MM.1S (cell line): ENCODE results near the gene SNRNP48.
A peak's percentile ranks its signal among the peaks of the same experiment; 100 is the strongest.

Experiments used
- DNase-seq: peaks from one replicate; pipeline ENCODE4 v3.0.0-alpha.2; 2015
- H2AFZ ChIP-seq: fragments of 300-600 bp; sonication (generic); 2 replicates; pipeline ENCODE4 v1.6.0; 2016; ENCODE audit warnings: antibody characterized with exemption, low read length
- H3F3A ChIP-seq: fragments of 300-600 bp; sonication (generic); 2 replicates; pipeline ENCODE4 v1.6.1; 2016; ENCODE audit warnings: mild to moderate bottlenecking, antibody characterized with exemption, low read length, moderate library complexity, mixed read lengths; ENCODE audit not compliant: insufficient read depth
- H3K27ac ChIP-seq: fragments of 300-600 bp; sonication (generic); 2 replicates; pipeline ENCODE4 v1.5.1; 2016; ENCODE audit warnings: mild to moderate bottlenecking, low read length
- H3K27me3 ChIP-seq: fragments of 300-600 bp; sonication (generic); replicated peaks from 2 replicates; pipeline ENCODE4 v1.6.0; 2016; ENCODE audit warnings: low read length; ENCODE audit not compliant: insufficient read depth
- H3K36me3 ChIP-seq: fragments of 300-600 bp; sonication (generic); replicated peaks from 2 replicates; pipeline ENCODE4 v1.6.1; 2016; ENCODE audit warnings: mild to moderate bottlenecking, low read length, mixed read lengths; ENCODE audit not compliant: insufficient read depth
- H3K4me1 ChIP-seq: fragments of 300-600 bp; sonication (generic); 2 replicates; pipeline ENCODE4 v1.6.1; 2016; ENCODE audit warnings: low read length, mixed read lengths
- H3K4me2 ChIP-seq: fragments of 300-600 bp; sonication (generic); 2 replicates; pipeline ENCODE4 v1.6.0; 2016; ENCODE audit warnings: low read depth, low read length
- H3K4me3 ChIP-seq: fragments of 300-600 bp; sonication (generic); 2 replicates; pipeline ENCODE4 v1.5.1; 2016; ENCODE audit warnings: low read length, mixed read lengths
- H3K79me2 ChIP-seq: fragments of 300-600 bp; sonication (generic); 2 replicates; pipeline ENCODE4 v1.6.1; 2016; ENCODE audit warnings: mixed run types, low read length, mixed read lengths
- H3K9ac ChIP-seq: fragments of 300-600 bp; sonication (generic); 2 replicates; pipeline ENCODE4 v1.6.1; 2016; ENCODE audit warnings: low read length, mixed read lengths
- H3K9me2 ChIP-seq: fragments of 300-600 bp; sonication (generic); replicated peaks from 2 replicates; pipeline ENCODE4 v1.6.1; 2016; ENCODE audit warnings: mild to moderate bottlenecking, low read length, mixed read lengths; ENCODE audit not compliant: insufficient read depth
- H3K9me3 ChIP-seq: fragments of 300-600 bp; sonication (generic); replicated peaks from 2 replicates; pipeline ENCODE4 v1.6.1; 2016; ENCODE audit warnings: mild to moderate bottlenecking, low read length, mixed read lengths; ENCODE audit not compliant: insufficient read depth
- H4K20me1 ChIP-seq: fragments of 300-600 bp; sonication (generic); 2 replicates; pipeline ENCODE4 v1.6.1; 2016; ENCODE audit warnings: mild to moderate bottlenecking, low read length, moderate library complexity, mixed read lengths; ENCODE audit not compliant: insufficient read depth
- EZH2 ChIP-seq: fragments of 300-600 bp; sonication (generic); optimal IDR thresholded peaks from 2 replicates; pipeline ENCODE3; 2017; ENCODE audit warnings: low read depth, mild to moderate bottlenecking, antibody characterized with exemption, low read length, mixed read lengths
- EZH2phosphoT487 ChIP-seq: fragments of 300-600 bp; sonication (generic); IDR thresholded peaks from 2 replicates; pipeline ENCODE4 v1.6.1; 2018; ENCODE audit warnings: antibody characterized with exemption, low read length
- TF ChIP-seq, protein P1 (sequence below): fragments of 300-600 bp; sonication (generic); IDR thresholded peaks from 2 replicates; pipeline ENCODE4 v1.5.1; 2016; ENCODE audit warnings: antibody characterized with exemption, low read length, mixed read lengths

Gene SNRNP48

GRCh38 chr6:7590918-7591302 is 912 bp downstream of the SNRNP48 start:
- Histone ChIP-seq H4K20me1 (no peaks in the 10 kb centered on the region), H3K36me3 (peaks cover 11% of the 10 kb centered on the region; the same call in 1 of the 2 replicates), H3K4me3 (peak overlapping the region; percentile 92), H3K4me1 (peaks cover 5% of the 10 kb centered on the region; the same call in 1 of the 2 replicates), H3F3A (no peaks in the 10 kb centered on the region), H3K79me2 (peaks cover 32% of the 10 kb centered on the region), H3K9me2 (no peaks in the 10 kb centered on the region), H2AFZ (no peak overlapping the region), H3K9me3 (no peaks in the 10 kb centered on the region), H3K27me3 (no peaks in the 10 kb centered on the region), H3K27ac (no peak overlapping the region), H3K4me2 (peak overlapping the region; percentile 64; the same call in 1 of the 2 replicates), H3K9ac (peak overlapping the region; percentile 72; the same call in 1 of the 2 replicates)
- no peak for TF ChIP-seq EZH2
- no peak for TF ChIP-seq EZH2phosphoT487
- TF ChIP-seq, protein P1, sequence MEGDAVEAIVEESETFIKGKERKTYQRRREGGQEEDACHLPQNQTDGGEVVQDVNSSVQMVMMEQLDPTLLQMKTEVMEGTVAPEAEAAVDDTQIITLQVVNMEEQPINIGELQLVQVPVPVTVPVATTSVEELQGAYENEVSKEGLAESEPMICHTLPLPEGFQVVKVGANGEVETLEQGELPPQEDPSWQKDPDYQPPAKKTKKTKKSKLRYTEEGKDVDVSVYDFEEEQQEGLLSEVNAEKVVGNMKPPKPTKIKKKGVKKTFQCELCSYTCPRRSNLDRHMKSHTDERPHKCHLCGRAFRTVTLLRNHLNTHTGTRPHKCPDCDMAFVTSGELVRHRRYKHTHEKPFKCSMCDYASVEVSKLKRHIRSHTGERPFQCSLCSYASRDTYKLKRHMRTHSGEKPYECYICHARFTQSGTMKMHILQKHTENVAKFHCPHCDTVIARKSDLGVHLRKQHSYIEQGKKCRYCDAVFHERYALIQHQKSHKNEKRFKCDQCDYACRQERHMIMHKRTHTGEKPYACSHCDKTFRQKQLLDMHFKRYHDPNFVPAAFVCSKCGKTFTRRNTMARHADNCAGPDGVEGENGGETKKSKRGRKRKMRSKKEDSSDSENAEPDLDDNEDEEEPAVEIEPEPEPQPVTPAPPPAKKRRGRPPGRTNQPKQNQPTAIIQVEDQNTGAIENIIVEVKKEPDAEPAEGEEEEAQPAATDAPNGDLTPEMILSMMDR, result no peak
- DNase-seq, result no peak

- no peaks in the 10 kb centered on the region for H3F3A ChIP-seq
- H3K4me3 ChIP-seq, result no peak overlapping the region
- H3K9me2 ChIP-seq, result no peaks in the 10 kb centered on the region
- H3K9me3 ChIP-seq, result no peaks in the 10 kb centered on the region
- H4K20me1 ChIP-seq, result no peaks in the 10 kb centered on the region
- H2AFZ ChIP-seq, result no peak overlapping the region
- H3K4me2 ChIP-seq, result peak overlapping the region; percentile 64; the same call in 1 of the 2 replicates
- peaks cover 5% of the 10 kb centered on the region; the same call in 1 of the 2 replicates for H3K4me1 ChIP-seq
- H3K79me2 ChIP-seq, result peaks cover 32% of the 10 kb centered on the region
- H3K9ac ChIP-seq, result no peak overlapping the region
- H3K36me3 ChIP-seq, result peaks cover 11% of the 10 kb centered on the region; the same call in 1 of the 2 replicates
- DNase-seq, result no peak
- TF ChIP-seq EZH2phosphoT487, result no peak
- TF ChIP-seq EZH2, result no peak
- TF ChIP-seq, protein P1, result no peak
- H3K27me3 ChIP-seq, result no peaks in the 10 kb centered on the region
- H3K27ac ChIP-seq, result no peak overlapping the region
These were observed 1.8 kb downstream of the SNRNP48 start for GRCh38 chr6:7591770-7592169.

- no peak overlapping the region for H2AFZ ChIP-seq
- no peaks in the 10 kb centered on the region for H3K27me3 ChIP-seq
- H3K27ac ChIP-seq, result no peak overlapping the region
- peaks cover 5% of the 10 kb centered on the region; the same call in 1 of the 2 replicates for H3K4me1 ChIP-seq
- H3K9me2 ChIP-seq, result no peaks in the 10 kb centered on the region
- no peaks in the 10 kb centered on the region for H3K9me3 ChIP-seq
- H3K4me2 ChIP-seq, result no peak overlapping the region
- no peak overlapping the region for H3K9ac ChIP-seq
- peaks cover 32% of the 10 kb centered on the region for H3K79me2 ChIP-seq
- no peaks in the 10 kb centered on the region for H3F3A ChIP-seq
- DNase-seq, result no peak
- TF ChIP-seq EZH2phosphoT487, result no peak
- TF ChIP-seq, protein P1, result no peak
- no peak for TF ChIP-seq EZH2
- no peaks in the 10 kb centered on the region for H4K20me1 ChIP-seq
- H3K36me3 ChIP-seq, result peaks cover 11% of the 10 kb centered on the region; the same call in 1 of the 2 replicates
- H3K4me3 ChIP-seq, result no peak overlapping the region
These were observed 3.2 kb downstream of the SNRNP48 start for GRCh38 chr6:7593229-7593628.
